IPS-15b (cell line): ENCODE data around the gene LILRB2.
"Not testable (repeated sequence)": the region's sequence is repeated elsewhere in the genome, so short reads cannot be mapped to it uniquely, and the experiment has no call there.

Experiments
- H3K27me3 ChIP-seq: one replicate; pipeline ENCODE4 v1.6.1; 2013; ENCODE audit warnings: low read length; ENCODE audit not compliant: control insufficient read depth, insufficient read depth
- H3K36me3 ChIP-seq: one replicate; pipeline ENCODE4 v1.6.1; 2013; ENCODE audit warnings: low read length; ENCODE audit not compliant: control insufficient read depth, insufficient read depth
- H3K4me1 ChIP-seq: one replicate; pipeline ENCODE4 v1.6.1; 2013; ENCODE audit warnings: mild to moderate bottlenecking, low read length; ENCODE audit not compliant: control insufficient read depth, insufficient read depth
- H3K4me3 ChIP-seq: one replicate; pipeline ENCODE4 v1.5.1; 2013; ENCODE audit warnings: low read depth, low read length
- H3K9ac ChIP-seq: one replicate; pipeline ENCODE4 v1.6.1; 2013; ENCODE audit warnings: low read depth, mild to moderate bottlenecking, low read length
- H3K9me3 ChIP-seq: one replicate; pipeline ENCODE4 v1.6.1; 2013; ENCODE audit warnings: mild to moderate bottlenecking, low read length; ENCODE audit not compliant: control insufficient read depth, insufficient read depth

The LILRB2 gene

GRCh38 chr19:54280025-54280424, 885 bp downstream of the LILRB2 start:
- not testable (repeated sequence) for H3K9ac ChIP-seq, H3K4me1 ChIP-seq, H3K27me3 ChIP-seq, H3K9me3 ChIP-seq, H3K4me3 ChIP-seq, H3K36me3 ChIP-seq

GRCh38 chr19:54279406-54279962, 1.4 kb downstream of the LILRB2 start:
- H3K9ac ChIP-seq: no peak overlapping the region
- no peaks in the 10 kb centered on the region for H3K9me3 ChIP-seq
- H3K4me1 ChIP-seq: no peaks in the 10 kb centered on the region
- no peaks in the 10 kb centered on the region for H3K36me3 ChIP-seq
- no peak overlapping the region for H3K4me3 ChIP-seq
- no peaks in the 10 kb centered on the region for H3K27me3 ChIP-seq

GRCh38 chr19:54278571-54279195, 2.2 kb downstream of the LILRB2 start:
- H3K9ac ChIP-seq, H3K9me3 ChIP-seq, H3K27me3 ChIP-seq, H3K4me3 ChIP-seq, H3K36me3 ChIP-seq, H3K4me1 ChIP-seq: not testable (repeated sequence)

GRCh38 chr19:54278056-54278455, 2.9 kb downstream of the LILRB2 start:
- H3K9ac ChIP-seq, H3K9me3 ChIP-seq, H3K27me3 ChIP-seq, H3K4me1 ChIP-seq, H3K36me3 ChIP-seq, H3K4me3 ChIP-seq: not testable (repeated sequence)

GRCh38 chr19:54277111-54277615, 3.7 kb downstream of the LILRB2 start:
- H3K4me1 ChIP-seq, H3K4me3 ChIP-seq, H3K9me3 ChIP-seq, H3K9ac ChIP-seq, H3K27me3 ChIP-seq, H3K36me3 ChIP-seq: not testable (repeated sequence)

- Histone ChIP-seq H3K36me3 (no peaks in the 10 kb centered on the region), H3K4me3 (no peak overlapping the region), H3K4me1 (no peaks in the 10 kb centered on the region), H3K9me3 (no peaks in the 10 kb centered on the region), H3K27me3 (no peaks in the 10 kb centered on the region), H3K9ac (no peak overlapping the region)
These were observed 5.0 kb downstream of the LILRB2 start for GRCh38 chr19:54275951-54276350.

GRCh38 chr19:54274516-54274915, 6.4 kb downstream of the LILRB2 start:
- H3K36me3 ChIP-seq, H3K4me3 ChIP-seq, H3K9me3 ChIP-seq, H3K27me3 ChIP-seq, H3K9ac ChIP-seq, H3K4me1 ChIP-seq: not testable (repeated sequence)

- H3K9me3 ChIP-seq: no peaks in the 10 kb centered on the region
These were observed 7.1 kb downstream of the LILRB2 start for GRCh38 chr19:54273821-54274220.

GRCh38 chr19:54272181-54272580, 8.7 kb downstream of the LILRB2 start:
- not testable (repeated sequence) for H3K27me3 ChIP-seq, H3K4me3 ChIP-seq, H3K9ac ChIP-seq, H3K4me1 ChIP-seq, H3K36me3 ChIP-seq, H3K9me3 ChIP-seq

More at GRCh38 chr19:54273821-54274220, 7.1 kb downstream of the LILRB2 start:
- Histone ChIP-seq H3K9ac (no peak overlapping the region), H3K4me1 (no peaks in the 10 kb centered on the region), H3K27me3 (no peaks in the 10 kb centered on the region), H3K4me3 (no peak overlapping the region), H3K36me3 (no peaks in the 10 kb centered on the region)

- not testable (repeated sequence) for H3K4me3 ChIP-seq, H3K9me3 ChIP-seq, H3K4me1 ChIP-seq, H3K36me3 ChIP-seq, H3K9ac ChIP-seq, H3K27me3 ChIP-seq
These were observed 9.3 kb downstream of the LILRB2 start for GRCh38 chr19:54271587-54271986.

- H3K4me3 ChIP-seq: no peak overlapping the region
- no peaks in the 10 kb centered on the region for H3K27me3 ChIP-seq
- H3K4me1 ChIP-seq: no peaks in the 10 kb centered on the region
- no peak overlapping the region for H3K9ac ChIP-seq
- H3K36me3 ChIP-seq: no peaks in the 10 kb centered on the region
- no peaks in the 10 kb centered on the region for H3K9me3 ChIP-seq
These were observed 9.8 kb downstream of the LILRB2 start for GRCh38 chr19:54271106-54271505.

GRCh38 chr19:54268936-54269335, 12.0 kb downstream of the LILRB2 start:
- no peak overlapping the region for H3K4me3 ChIP-seq
- H3K27me3 ChIP-seq: peaks cover 2% of the 10 kb centered on the region
- no peak overlapping the region for H3K9ac ChIP-seq

More at GRCh38 chr19:54268936-54269335, 12.0 kb downstream of the LILRB2 start:
- Histone ChIP-seq H3K36me3 (no peaks in the 10 kb centered on the region), H3K4me1 (no peaks in the 10 kb centered on the region), H3K9me3 (no peaks in the 10 kb centered on the region)
